ENCODE results near the gene ESRRG.

The ESRRG gene

GRCh38 chr1:216466162-216466801, 256.9 kb downstream of the ESRRG start:
- TF ChIP-seq, protein P1, sequence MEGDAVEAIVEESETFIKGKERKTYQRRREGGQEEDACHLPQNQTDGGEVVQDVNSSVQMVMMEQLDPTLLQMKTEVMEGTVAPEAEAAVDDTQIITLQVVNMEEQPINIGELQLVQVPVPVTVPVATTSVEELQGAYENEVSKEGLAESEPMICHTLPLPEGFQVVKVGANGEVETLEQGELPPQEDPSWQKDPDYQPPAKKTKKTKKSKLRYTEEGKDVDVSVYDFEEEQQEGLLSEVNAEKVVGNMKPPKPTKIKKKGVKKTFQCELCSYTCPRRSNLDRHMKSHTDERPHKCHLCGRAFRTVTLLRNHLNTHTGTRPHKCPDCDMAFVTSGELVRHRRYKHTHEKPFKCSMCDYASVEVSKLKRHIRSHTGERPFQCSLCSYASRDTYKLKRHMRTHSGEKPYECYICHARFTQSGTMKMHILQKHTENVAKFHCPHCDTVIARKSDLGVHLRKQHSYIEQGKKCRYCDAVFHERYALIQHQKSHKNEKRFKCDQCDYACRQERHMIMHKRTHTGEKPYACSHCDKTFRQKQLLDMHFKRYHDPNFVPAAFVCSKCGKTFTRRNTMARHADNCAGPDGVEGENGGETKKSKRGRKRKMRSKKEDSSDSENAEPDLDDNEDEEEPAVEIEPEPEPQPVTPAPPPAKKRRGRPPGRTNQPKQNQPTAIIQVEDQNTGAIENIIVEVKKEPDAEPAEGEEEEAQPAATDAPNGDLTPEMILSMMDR (IDR thresholded peaks at IDR 0.05; ENCODE audit: low read depth, low read length) = no peak
- H3K4me3 ChIP-seq (ENCODE audit: low read depth, low read length) = no peak overlapping the region

DNA sequence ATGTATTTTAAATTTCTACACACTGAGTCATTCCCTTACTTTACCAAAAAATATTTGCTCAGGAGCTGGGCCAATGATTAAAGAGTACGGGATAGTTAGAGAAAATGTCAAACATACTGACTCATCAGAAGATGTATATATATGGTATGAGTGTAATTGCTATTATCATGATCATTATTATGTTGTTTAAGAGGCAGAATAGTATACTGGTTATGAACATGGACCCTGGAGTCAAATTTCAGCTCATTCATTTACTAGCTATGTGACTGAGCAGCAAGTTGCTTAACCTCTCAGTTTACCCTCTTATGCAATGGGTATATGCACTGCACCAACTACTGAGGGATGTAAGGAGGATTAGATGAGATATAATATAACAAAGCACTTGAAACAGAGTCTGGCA, 258.7 kb downstream of the ESRRG start:
- TF ChIP-seq, protein P1 (IDR thresholded peaks at IDR 0.05; ENCODE audit: low read depth, low read length) = no peak
- no peak overlapping the region for H3K4me3 ChIP-seq (ENCODE audit: low read depth, low read length)

- H3K4me3 ChIP-seq (ENCODE audit: low read depth, low read length) = peak overlapping the region; percentile 13
- TF ChIP-seq, protein P1 (IDR thresholded peaks at IDR 0.05; ENCODE audit: low read depth, low read length) = no peak
Observed at GRCh38 chr1:216462066-216462775, 261.0 kb downstream of the ESRRG start.

DNA sequence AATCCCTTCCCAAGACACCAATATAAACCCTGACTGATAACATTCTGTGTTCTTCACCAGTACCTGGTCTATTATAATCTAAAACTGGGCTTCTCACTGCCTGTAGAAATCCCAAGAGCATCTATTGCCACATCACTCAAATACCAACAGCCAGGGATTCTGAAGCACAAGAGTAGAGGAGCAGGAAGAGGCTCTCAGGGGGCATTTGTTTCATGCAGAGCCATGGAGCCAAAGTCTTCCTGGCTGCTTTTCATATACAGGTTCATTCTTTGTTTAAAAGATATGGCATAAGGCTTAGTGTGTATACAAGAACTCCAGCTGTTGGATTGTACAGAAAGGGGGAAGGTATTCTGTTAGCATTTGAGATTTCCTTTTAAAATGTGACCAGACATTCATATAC, 261.8 kb downstream of the ESRRG start:
- TF ChIP-seq, protein P1 (IDR thresholded peaks at IDR 0.05; ENCODE audit: low read depth, low read length) = no peak
- peak overlapping the region; percentile 13 for H3K4me3 ChIP-seq (ENCODE audit: low read depth, low read length)

DNA sequence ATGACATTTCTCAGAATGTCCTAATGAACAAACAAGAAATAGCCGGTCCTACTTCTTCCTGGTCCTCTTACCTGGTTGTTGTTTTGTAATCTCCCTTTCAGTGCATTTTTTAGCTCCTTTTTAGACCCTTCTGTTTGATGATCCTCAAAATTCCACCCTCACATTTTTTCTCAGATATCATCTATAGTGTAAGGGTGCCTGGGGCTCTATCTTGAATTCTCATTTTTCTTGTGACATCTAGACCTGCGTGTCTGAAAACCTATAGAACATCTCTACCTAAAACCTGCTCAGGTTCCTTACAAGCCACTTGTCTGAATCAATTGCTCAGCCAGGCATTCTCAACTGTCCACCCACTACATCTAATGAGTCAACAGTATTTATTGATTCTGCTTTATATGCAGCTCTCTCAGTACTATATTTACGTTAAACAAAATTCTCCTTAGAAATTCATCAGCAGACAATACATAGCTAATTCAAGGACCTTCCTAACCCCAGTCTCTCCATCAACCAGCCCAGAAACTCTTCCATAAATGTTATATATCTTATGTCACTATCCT, 263.5 kb downstream of the ESRRG start:
- H3K4me3 ChIP-seq (ENCODE audit: low read depth, low read length) = no peak overlapping the region
- TF ChIP-seq, protein P1 (IDR thresholded peaks at IDR 0.05; ENCODE audit: low read depth, low read length) = no peak

- TF ChIP-seq, protein P1 (IDR thresholded peaks at IDR 0.05; ENCODE audit: low read depth, low read length) = no peak
- H3K4me3 ChIP-seq (ENCODE audit: low read depth, low read length) = no peak overlapping the region
Observed at GRCh38 chr1:216458812-216459211, 264.4 kb downstream of the ESRRG start.

GRCh38 chr1:216457356-216457755, 265.9 kb downstream of the ESRRG start:
- TF ChIP-seq, protein P1 (IDR thresholded peaks at IDR 0.05; ENCODE audit: low read depth, low read length) = no peak
- no peak overlapping the region for H3K4me3 ChIP-seq (ENCODE audit: low read depth, low read length)
